ENCODE measurements around the gene IPMK.

Gene IPMK

GRCh38 chr10:58153751-58154150 lies 113.9 kb downstream of the IPMK start:
- no peak for DNase-seq (ENCODE audit: low read depth)

GRCh38 chr10:58152673-58153263 lies 114.9 kb downstream of the IPMK start:
- peak; percentile 7 for DNase-seq (ENCODE audit: low read depth)

GRCh38 chr10:58150290-58150689 lies 117.4 kb downstream of the IPMK start:
- no peak for DNase-seq (ENCODE audit: low read depth)

- no peak for DNase-seq (ENCODE audit: low read depth)
These were observed 123.8 kb downstream of the IPMK start for GRCh38 chr10:58143944-58144343.

Measured in stimulated activated CD8-positive, alpha-beta memory T cell treated with anti-CD3 and anti-CD28 coated beads, Interleukin-12 subunit alpha, Interleukin-12 subunit beta, amount 100 ng/mL, for 1 hour (primary cell).